Transverse colon (tissue), 4 donors: ENCODE results near the gene CFAP61.

ENCODE experiments used
- EP300 ChIP-seq: sonication (generic); formaldehyde crosslinking; IDR thresholded peaks from one replicate; pipeline ENCODE4 v1.6.1; 2017; ENCODE audit warnings: antibody characterized with exemption, low read depth
- POLR2AphosphoS5 ChIP-seq, 3 donors: sonication (generic); formaldehyde crosslinking; IDR thresholded peaks; one replicate each; pipeline ENCODE4 v1.6.1; 2016; ENCODE audit warnings: antibody characterized with exemption in 3 of 3
- TF ChIP-seq, protein P1 (sequence below), 5 experiments: fragments of 200-600 bp in 3 of 5; fragments of 450-650 bp in 2 of 5; sonication (generic) in 3 of 5; IDR thresholded peaks; 1 replicate in 2 of 5; 2 replicates in 3 of 5; pipeline ENCODE4 v1.5.1; 2016 to 2017; ENCODE audit warnings: antibody characterized with exemption in 5 of 5, inconsistent platforms in 3 of 5, mild to moderate bottlenecking in 2 of 5, moderate library complexity in 1 of 5

- TF ChIP-seq, protein P1, sequence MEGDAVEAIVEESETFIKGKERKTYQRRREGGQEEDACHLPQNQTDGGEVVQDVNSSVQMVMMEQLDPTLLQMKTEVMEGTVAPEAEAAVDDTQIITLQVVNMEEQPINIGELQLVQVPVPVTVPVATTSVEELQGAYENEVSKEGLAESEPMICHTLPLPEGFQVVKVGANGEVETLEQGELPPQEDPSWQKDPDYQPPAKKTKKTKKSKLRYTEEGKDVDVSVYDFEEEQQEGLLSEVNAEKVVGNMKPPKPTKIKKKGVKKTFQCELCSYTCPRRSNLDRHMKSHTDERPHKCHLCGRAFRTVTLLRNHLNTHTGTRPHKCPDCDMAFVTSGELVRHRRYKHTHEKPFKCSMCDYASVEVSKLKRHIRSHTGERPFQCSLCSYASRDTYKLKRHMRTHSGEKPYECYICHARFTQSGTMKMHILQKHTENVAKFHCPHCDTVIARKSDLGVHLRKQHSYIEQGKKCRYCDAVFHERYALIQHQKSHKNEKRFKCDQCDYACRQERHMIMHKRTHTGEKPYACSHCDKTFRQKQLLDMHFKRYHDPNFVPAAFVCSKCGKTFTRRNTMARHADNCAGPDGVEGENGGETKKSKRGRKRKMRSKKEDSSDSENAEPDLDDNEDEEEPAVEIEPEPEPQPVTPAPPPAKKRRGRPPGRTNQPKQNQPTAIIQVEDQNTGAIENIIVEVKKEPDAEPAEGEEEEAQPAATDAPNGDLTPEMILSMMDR (IDR thresholded peaks at IDR 0.05): no peak
- no peak for TF ChIP-seq POLR2AphosphoS5 (IDR thresholded peaks at IDR 0.05)
- TF ChIP-seq EP300: no peak
Observed at GRCh38 chr20:20231528-20232298, 179.4 kb downstream of the CFAP61 start.
